NCI-H1694 (cell line): ENCODE results near the gene KDM4B.
"Not testable (repeated sequence)": the region's sequence is repeated elsewhere in the genome, so short reads cannot be mapped to it uniquely, and the experiment has no call there.

Source experiments
- DNase-seq: peaks from one replicate; lab custom pipeline; 2025; lab: John Stamatoyannopoulos, UW

Gene KDM4B

GRCh38 chr19:5150902-5151741 is 182.2 kb downstream of the KDM4B start:
- no peak for DNase-seq

GRCh38 chr19:5152013-5152763 is 183.3 kb downstream of the KDM4B start:
- no peak for DNase-seq

GRCh38 chr19:5152767-5153532 is 184.0 kb downstream of the KDM4B start:
- DNase-seq, result no peak

GRCh38 chr19:5153601-5154128 is 184.8 kb downstream of the KDM4B start:
- DNase-seq, result no peak

GRCh38 chr19:5154129-5154798 is 185.4 kb downstream of the KDM4B start:
- peak; percentile 1 for DNase-seq

GRCh38 chr19:5154799-5155426 is 186.0 kb downstream of the KDM4B start:
- DNase-seq, result no peak

- no peak for DNase-seq
Observed at GRCh38 chr19:5155586-5156210, 186.8 kb downstream of the KDM4B start.

GRCh38 chr19:5156231-5156986 is 187.5 kb downstream of the KDM4B start:
- DNase-seq, result no peak

- DNase-seq, result no peak
Observed at GRCh38 chr19:5157186-5157585, 188.3 kb downstream of the KDM4B start.

- not testable (repeated sequence) for DNase-seq
Observed at GRCh38 chr19:5158549-5159134, 189.7 kb downstream of the KDM4B start.

GRCh38 chr19:5160158-5160795 is 191.4 kb downstream of the KDM4B start:
- not testable (repeated sequence) for DNase-seq

GRCh38 chr19:5164845-5165696 is 196.2 kb downstream of the KDM4B start:
- not testable (repeated sequence) for DNase-seq

GRCh38 chr19:5165697-5166019 is 196.7 kb downstream of the KDM4B start:
- no peak for DNase-seq

GRCh38 chr19:5166262-5166661 is 197.3 kb downstream of the KDM4B start:
- no peak for DNase-seq

- DNase-seq, result no peak
Observed at GRCh38 chr19:5170329-5170745, 201.4 kb downstream of the KDM4B start.

- DNase-seq, result no peak
Observed at GRCh38 chr19:5171711-5172110, 202.8 kb downstream of the KDM4B start.

- no peak for DNase-seq
Observed at GRCh38 chr19:5172859-5173630, 204.1 kb downstream of the KDM4B start.
